Dermis lymphatic vessel endothelial cell (primary cell): Measurements from ENCODE around the gene RBM19. TPM values are rescaled to one million over a fixed set of nuclear protein-coding genes. Genes with fewer than 3 reads are reported as not detected.

Source experiments
- total RNA-seq: library from RNA; depleted of rRNA; stranded (reverse); fragments of >200 nt; gene quantifications from 2 replicates; pipeline ENCODE4 v1.2.1, GENCODE V29; 2014

RBM19 gene
- total RNA-seq, result 13.1 and 16.6 TPM in 2 replicates

GRCh38 chr12:113965951-113966797 is at the start of gene RBM19:
TSS of gene RBM19 (minus strand) at chr12:113966325. CDS start at chr12:113966227, 98 bp downstream.

